GM13977 (cell line): ENCODE results near the gene NPAS3.

Experiments
- DNase-seq: peaks from one replicate; pipeline ENCODE4 v3.0.0; 2012; ENCODE audit warnings: low spot score
- in situ Hi-C: fragments of 300-500 bp; cut with MboI; formaldehyde crosslinking; loops from one replicate; pipeline ENCODE4 v1.12.0; 2022; ENCODE audit warnings: low sequenced_read_pairs, low pct_unique_long_range_greater_than_20kb, mixed read lengths, inconsistent platforms; ENCODE audit not compliant: unreplicated experiment
- TF ChIP-seq, protein P1 (sequence below): IDR thresholded peaks from 2 replicates; pipeline ENCODE4 v1.5.1; 2012; ENCODE audit warnings: mild to moderate bottlenecking, control low read depth; ENCODE audit not compliant: insufficient read depth; ENCODE audit errors: extremely low read depth, missing control alignments

NPAS3 gene

DNA sequence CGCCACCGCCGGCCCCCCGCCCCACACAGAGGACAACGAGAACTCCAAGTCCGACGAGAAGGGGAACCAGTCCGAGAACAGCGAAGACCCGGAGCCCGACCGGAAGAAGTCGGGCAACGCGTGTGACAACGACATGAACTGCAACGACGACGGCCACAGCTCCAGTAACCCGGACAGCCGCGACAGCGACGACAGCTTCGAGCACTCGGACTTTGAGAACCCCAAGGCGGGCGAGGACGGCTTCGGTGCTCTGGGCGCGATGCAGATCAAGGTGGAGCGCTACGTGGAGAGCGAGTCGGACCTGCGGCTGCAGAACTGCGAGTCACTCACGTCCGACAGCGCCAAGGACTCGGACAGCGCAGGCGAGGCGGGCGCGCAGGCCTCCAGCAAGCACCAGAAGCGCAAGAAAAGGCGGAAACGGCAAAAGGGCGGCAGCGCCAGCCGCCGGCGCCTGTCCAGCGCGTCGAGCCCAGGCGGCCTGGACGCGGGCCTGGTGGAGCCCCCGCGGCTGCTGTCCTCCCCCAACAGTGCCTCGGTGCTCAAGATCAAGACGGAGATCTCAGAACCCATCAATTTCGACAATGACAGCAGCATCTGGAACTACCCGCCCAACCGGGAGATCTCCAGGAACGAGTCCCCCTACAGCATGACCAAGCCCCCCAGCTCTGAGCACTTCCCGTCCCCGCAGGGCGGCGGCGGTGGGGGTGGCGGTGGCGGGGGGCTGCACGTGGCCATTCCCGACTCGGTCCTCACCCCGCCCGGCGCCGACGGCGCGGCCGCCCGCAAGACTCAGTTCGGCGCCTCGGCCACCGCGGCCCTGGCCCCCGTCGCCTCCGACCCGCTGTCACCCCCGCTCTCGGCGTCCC, 861.3 kb downstream of the NPAS3 start:
- in situ Hi-C loops = loop anchor here (10.0 to 25.0 kb wide), 2 partner anchors 1088 to 1215 kb away; no protein-coding TSS in a partner anchor
- TF ChIP-seq, protein P1, sequence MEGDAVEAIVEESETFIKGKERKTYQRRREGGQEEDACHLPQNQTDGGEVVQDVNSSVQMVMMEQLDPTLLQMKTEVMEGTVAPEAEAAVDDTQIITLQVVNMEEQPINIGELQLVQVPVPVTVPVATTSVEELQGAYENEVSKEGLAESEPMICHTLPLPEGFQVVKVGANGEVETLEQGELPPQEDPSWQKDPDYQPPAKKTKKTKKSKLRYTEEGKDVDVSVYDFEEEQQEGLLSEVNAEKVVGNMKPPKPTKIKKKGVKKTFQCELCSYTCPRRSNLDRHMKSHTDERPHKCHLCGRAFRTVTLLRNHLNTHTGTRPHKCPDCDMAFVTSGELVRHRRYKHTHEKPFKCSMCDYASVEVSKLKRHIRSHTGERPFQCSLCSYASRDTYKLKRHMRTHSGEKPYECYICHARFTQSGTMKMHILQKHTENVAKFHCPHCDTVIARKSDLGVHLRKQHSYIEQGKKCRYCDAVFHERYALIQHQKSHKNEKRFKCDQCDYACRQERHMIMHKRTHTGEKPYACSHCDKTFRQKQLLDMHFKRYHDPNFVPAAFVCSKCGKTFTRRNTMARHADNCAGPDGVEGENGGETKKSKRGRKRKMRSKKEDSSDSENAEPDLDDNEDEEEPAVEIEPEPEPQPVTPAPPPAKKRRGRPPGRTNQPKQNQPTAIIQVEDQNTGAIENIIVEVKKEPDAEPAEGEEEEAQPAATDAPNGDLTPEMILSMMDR = no peak
- peak; percentile 38 for DNase-seq

- TF ChIP-seq, protein P1 = no peak
- in situ Hi-C loops = no loop called here
- no peak for DNase-seq
Observed at GRCh38 chr14:33800735-33801163, 862.1 kb downstream of the NPAS3 start.

GRCh38 chr14:33802737-33803136, 864.1 kb downstream of the NPAS3 start:
- DNase-seq = no peak
- in situ Hi-C loops = no loop called here
- TF ChIP-seq, protein P1 = no peak

DNA sequence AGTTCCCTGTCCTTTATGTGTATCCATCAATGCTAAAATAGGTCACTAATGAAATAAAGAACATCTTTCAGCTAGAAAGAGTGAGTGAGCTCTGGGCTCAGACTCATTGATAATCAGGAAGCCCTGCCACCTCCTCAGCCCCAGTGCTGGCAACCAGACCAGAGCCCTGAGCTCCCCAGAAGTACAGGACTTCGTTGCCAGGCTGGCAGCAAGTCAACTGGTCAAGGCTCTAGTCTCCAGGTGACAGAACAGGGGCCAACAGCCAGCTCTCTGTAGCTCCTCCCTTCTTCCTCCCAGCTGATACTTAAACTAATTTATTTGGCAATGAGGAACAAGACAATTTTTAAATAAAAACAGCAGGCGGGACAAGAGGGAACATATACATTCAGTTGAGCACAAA, 866.9 kb downstream of the NPAS3 start:
- TF ChIP-seq, protein P1 = no peak
- in situ Hi-C loops = no loop called here
- no peak for DNase-seq

- in situ Hi-C loops = no loop called here
- no peak for DNase-seq
- TF ChIP-seq, protein P1 = no peak
Observed at GRCh38 chr14:33806905-33807304, 868.2 kb downstream of the NPAS3 start.

DNA sequence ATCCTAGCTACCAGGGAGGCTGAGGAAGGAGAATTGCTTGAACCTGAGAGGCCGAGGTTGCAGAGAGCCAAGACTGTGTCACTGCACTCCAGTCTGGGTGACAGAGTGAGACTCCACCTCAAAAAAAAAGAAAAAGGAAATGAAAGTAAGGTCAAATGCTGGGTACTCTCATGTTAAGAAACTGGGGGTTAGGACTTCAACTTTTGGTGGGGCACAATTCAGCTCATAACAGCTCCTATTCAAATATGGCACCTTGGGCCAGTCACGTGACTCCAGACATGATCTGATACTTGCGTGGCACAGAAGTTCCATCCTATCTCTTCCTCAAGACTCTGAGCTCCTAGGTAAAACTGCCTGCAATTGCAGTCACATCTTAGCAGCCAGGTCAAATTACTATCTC, 869.5 kb downstream of the NPAS3 start:
- TF ChIP-seq, protein P1 = no peak
- in situ Hi-C loops = no loop called here
- no peak for DNase-seq
